Measurements from ENCODE around the gene CD36. TPM values are rescaled to one million over a fixed set of nuclear protein-coding genes. Genes with fewer than 3 reads are reported as not detected.

Gene CD36
- total and polyA plus RNA-seq, 2 donors (not counting 3 experiments of a cell fraction or from before 2014, with no cell fraction given): 0.58 to 0.87 TPM

DNA sequence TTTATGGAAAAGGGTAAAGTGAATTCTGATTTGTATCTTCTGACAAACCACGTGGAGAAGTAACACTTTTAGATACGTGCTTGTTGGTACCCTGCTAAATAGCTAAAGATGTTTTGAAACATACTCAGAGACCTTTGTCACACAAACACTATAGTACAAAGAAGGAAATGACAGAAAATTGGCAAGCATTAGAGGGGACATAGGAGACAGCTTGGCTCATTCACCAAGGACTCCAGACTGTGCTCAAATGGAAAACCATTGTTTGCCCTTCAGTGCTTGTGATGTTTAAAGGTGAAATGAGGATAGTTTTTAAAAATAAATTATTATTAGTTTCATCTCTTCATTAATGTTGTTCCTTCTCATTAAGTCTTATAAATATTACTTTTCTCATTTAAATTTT, 34.0 kb upstream of the CD36 start:
- H3K79me2 ChIP-seq (ENCODE audit: control insufficient read depth, insufficient read depth, low read length): no peaks in the 10 kb centered on the region
- CTCF ChIA-PET: interaction anchor here (0.6 kb wide), 1 partner anchor 1517 kb away, joined by 4 read pairs; no protein-coding TSS in a partner anchor
- H3K4me2 ChIP-seq (ENCODE audit: insufficient read depth, low read length): no peak overlapping the region
- no peak for TF ChIP-seq POLR2A (IDR thresholded peaks at IDR 0.05; ENCODE audit: low read depth, low read length)
- TF ChIP-seq, protein P1, sequence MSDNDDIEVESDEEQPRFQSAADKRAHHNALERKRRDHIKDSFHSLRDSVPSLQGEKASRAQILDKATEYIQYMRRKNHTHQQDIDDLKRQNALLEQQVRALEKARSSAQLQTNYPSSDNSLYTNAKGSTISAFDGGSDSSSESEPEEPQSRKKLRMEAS (IDR thresholded peaks at IDR 0.05; ENCODE audit: insufficient read depth, insufficient read length): no peak
- intact Hi-C loops (cut with micrococcal nuclease) (no loop called here), dilution Hi-C loops (cut with MboI; ENCODE audit: extremely low pct_ligation_motif_present, low sequenced_read_pairs) (no loop called here)
- H3K9me3 ChIP-seq (replicated peaks; ENCODE audit: control insufficient read depth, insufficient read depth, low read length): no peaks in the 10 kb centered on the region
- POLR2A ChIA-PET: no interaction called here
- no peak overlapping the region for H3K27ac ChIP-seq (ENCODE audit: insufficient read depth, low read depth, low read length)
- H3K4me3 ChIP-seq (replicated peaks in 1 of 3; ENCODE audit: insufficient read depth in 1 of 3, low read depth in 1 of 3, low read length in 3 of 3): no peak overlapping the region
- H2AFZ ChIP-seq (ENCODE audit: low read depth, low read length): no peak overlapping the region
- peaks cover 0 to 1% of the 10 kb centered on the region in 2 experiments for H3K27me3 ChIP-seq (ENCODE audit: control insufficient read depth in 2 of 2, insufficient read depth in 2 of 2, low read length in 2 of 2)
- H4K20me1 ChIP-seq (replicated peaks; ENCODE audit: control insufficient read depth, extremely low read depth, insufficient read depth, low read length): no peaks in the 10 kb centered on the region
- H3K9me1 ChIP-seq (replicated peaks; ENCODE audit: control insufficient read depth, extremely low read depth, insufficient read depth, low read length): no peaks in the 10 kb centered on the region
- BruUV-seq (replicated peaks): no TSS peak
- no peak overlapping the region for H3K9ac ChIP-seq (replicated peaks; ENCODE audit: extremely low read depth, insufficient read depth, low read length)
- DNase-seq (ENCODE audit: low read depth, low spot score): no peak
- no peaks in the 10 kb centered on the region for H3K4me1 ChIP-seq (ENCODE audit: control insufficient read depth, extremely low read depth, insufficient read depth, low read length)
- no peaks in the 10 kb centered on the region for H3K36me3 ChIP-seq (ENCODE audit: control insufficient read depth in 2 of 2, extremely low read depth in 1 of 2, insufficient read depth in 2 of 2, low read length in 2 of 2)
- no peak for FAIRE-seq

DNA sequence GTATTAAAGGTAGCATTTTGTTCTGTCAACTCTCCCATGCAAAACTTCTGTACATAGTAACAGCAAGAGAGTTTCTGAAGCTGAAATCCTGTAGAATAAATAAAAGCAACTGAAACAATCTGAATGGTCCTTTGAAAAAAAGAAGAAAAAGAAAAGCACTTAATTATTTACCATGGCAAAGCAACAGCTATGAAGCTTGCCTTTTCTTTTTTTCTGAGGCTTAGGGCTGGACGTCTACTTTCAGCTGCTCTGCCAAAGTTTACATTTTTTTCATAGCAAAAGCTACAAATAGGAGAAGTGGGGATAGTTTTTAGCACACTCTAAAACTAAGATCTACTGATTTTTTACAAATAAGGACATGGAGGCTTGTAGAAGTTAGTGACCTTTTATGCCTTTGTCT, 31.3 kb upstream of the CD36 start:
- BruUV-seq (replicated peaks): no TSS peak
- Histone ChIP-seq H3K36me3 (ENCODE audit: control insufficient read depth in 2 of 2, extremely low read depth in 1 of 2, insufficient read depth in 2 of 2, low read length in 2 of 2) (no peaks in the 10 kb centered on the region), H3K4me3 (replicated peaks in 1 of 3; ENCODE audit: insufficient read depth in 1 of 3, low read depth in 1 of 3, low read length in 3 of 3) (no peak overlapping the region), H3K27me3 (ENCODE audit: control insufficient read depth in 2 of 2, insufficient read depth in 2 of 2, low read length in 2 of 2) (peaks cover 0 to 1% of the 10 kb centered on the region in 2 experiments), H3K9me3 (replicated peaks; ENCODE audit: control insufficient read depth, insufficient read depth, low read length) (no peaks in the 10 kb centered on the region), H4K20me1 (replicated peaks; ENCODE audit: control insufficient read depth, extremely low read depth, insufficient read depth, low read length) (no peaks in the 10 kb centered on the region), H2AFZ (ENCODE audit: low read depth, low read length) (no peak overlapping the region), H3K9ac (replicated peaks; ENCODE audit: extremely low read depth, insufficient read depth, low read length) (no peak overlapping the region), H3K4me2 (ENCODE audit: insufficient read depth, low read length) (no peak overlapping the region), H3K9me1 (replicated peaks; ENCODE audit: control insufficient read depth, extremely low read depth, insufficient read depth, low read length) (no peaks in the 10 kb centered on the region), H3K27ac (ENCODE audit: insufficient read depth, low read depth, low read length) (no peak overlapping the region), H3K79me2 (ENCODE audit: control insufficient read depth, insufficient read depth, low read length) (no peaks in the 10 kb centered on the region), H3K4me1 (ENCODE audit: control insufficient read depth, extremely low read depth, insufficient read depth, low read length) (no peaks in the 10 kb centered on the region)
- FAIRE-seq (no peak), DNase-seq (ENCODE audit: low read depth, low spot score) (no peak)
- ChIA-PET POLR2A (no interaction called here), CTCF (interaction anchor here (1.6 to 1.8 kb wide), 3 partner anchors 11 to 547 kb away, joined by 4 to 5 read pairs (median 4); no protein-coding TSS in a partner anchor)
- dilution Hi-C loops (cut with MboI; ENCODE audit: extremely low pct_ligation_motif_present, low sequenced_read_pairs): no loop called here
- intact Hi-C loops (cut with micrococcal nuclease): no loop called here
- TF ChIP-seq JUN (IDR thresholded peaks at IDR 0.05; ENCODE audit: borderline replicate concordance, insufficient read depth, insufficient read length, low read depth) (no peak), MYC (IDR thresholded peaks at IDR 0.05; ENCODE audit: low read depth, low read length) (no peak), EZH2 (IDR thresholded peaks at IDR 0.05; ENCODE audit: borderline replicate concordance, low read depth, low read length, severe bottlenecking) (no peak), POLR2A (IDR thresholded peaks at IDR 0.05; ENCODE audit: low read depth, low read length) (no peak), POLR2AphosphoS5 (IDR thresholded peaks at IDR 0.05; ENCODE audit: insufficient read depth, low read depth, low read length) (no peak), GATA2 (IDR thresholded peaks at IDR 0.05; ENCODE audit: insufficient read depth, insufficient read length, low read depth, low read length) (no peak), FOS (IDR thresholded peaks at IDR 0.05; ENCODE audit: borderline replicate concordance, insufficient read depth, low read length) (no peak)
- TF ChIP-seq, protein P1 (IDR thresholded peaks at IDR 0.05; ENCODE audit: insufficient read depth, insufficient read length): no peak
- TF ChIP-seq, protein P2, sequence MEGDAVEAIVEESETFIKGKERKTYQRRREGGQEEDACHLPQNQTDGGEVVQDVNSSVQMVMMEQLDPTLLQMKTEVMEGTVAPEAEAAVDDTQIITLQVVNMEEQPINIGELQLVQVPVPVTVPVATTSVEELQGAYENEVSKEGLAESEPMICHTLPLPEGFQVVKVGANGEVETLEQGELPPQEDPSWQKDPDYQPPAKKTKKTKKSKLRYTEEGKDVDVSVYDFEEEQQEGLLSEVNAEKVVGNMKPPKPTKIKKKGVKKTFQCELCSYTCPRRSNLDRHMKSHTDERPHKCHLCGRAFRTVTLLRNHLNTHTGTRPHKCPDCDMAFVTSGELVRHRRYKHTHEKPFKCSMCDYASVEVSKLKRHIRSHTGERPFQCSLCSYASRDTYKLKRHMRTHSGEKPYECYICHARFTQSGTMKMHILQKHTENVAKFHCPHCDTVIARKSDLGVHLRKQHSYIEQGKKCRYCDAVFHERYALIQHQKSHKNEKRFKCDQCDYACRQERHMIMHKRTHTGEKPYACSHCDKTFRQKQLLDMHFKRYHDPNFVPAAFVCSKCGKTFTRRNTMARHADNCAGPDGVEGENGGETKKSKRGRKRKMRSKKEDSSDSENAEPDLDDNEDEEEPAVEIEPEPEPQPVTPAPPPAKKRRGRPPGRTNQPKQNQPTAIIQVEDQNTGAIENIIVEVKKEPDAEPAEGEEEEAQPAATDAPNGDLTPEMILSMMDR (IDR thresholded peaks at IDR 0.05; ENCODE audit: extremely low read depth in 1 of 2, insufficient read depth in 1 of 2, low read depth in 1 of 2, low read length in 2 of 2): no peak
